Skeletal muscle tissue (tissue), 4 donors: ENCODE data around the gene RSRC1. TPM values are rescaled to one million over a fixed set of nuclear protein-coding genes. Genes with fewer than 3 reads are reported as not detected.

Experiments
- H3K27ac ChIP-seq: one replicate; pipeline ENCODE4 v1.7.0; 2013; ENCODE audit warnings: mild to moderate bottlenecking, low read depth, low read length, inconsistent platforms
- H3K27me3 ChIP-seq, 3 donors: one replicate each; pipeline ENCODE4 v1.7.0; 2013; ENCODE audit warnings: low read length in 3 of 3; ENCODE audit not compliant: control insufficient read depth in 3 of 3, insufficient read depth in 3 of 3
- H3K36me3 ChIP-seq, 3 donors: one replicate each; pipeline ENCODE4 v1.7.0; 2013; ENCODE audit warnings: low read length in 3 of 3; ENCODE audit not compliant: control insufficient read depth in 3 of 3, insufficient read depth in 3 of 3
- H3K4me1 ChIP-seq, 3 donors: one replicate each; pipeline ENCODE4 v1.7.0; 2013; ENCODE audit warnings: low read length in 3 of 3, mild to moderate bottlenecking in 3 of 3; ENCODE audit not compliant: control insufficient read depth in 3 of 3, insufficient read depth in 3 of 3
- H3K4me3 ChIP-seq, 3 donors: one replicate each; pipeline ENCODE4 v1.7.0; 2013; ENCODE audit warnings: low read length in 3 of 3
- H3K9ac ChIP-seq, 3 donors: one replicate each; pipeline ENCODE4 v1.7.0; 2013; ENCODE audit warnings: low read length in 3 of 3, mild to moderate bottlenecking in 3 of 3, moderate library complexity in 2 of 3, low read depth in 1 of 3
- H3K9me3 ChIP-seq, 3 donors: one replicate each; pipeline ENCODE4 v1.7.0; 2013; ENCODE audit warnings: low read length in 3 of 3; ENCODE audit not compliant: control insufficient read depth in 3 of 3
- total RNA-seq: library from RNA; depleted of rRNA; stranded (reverse); fragments of >200 nt; gene quantifications from one replicate; pipeline ENCODE4 v1.2.3, GENCODE V29; 2014
- donor health status: Osteomylitis.

The RSRC1 gene
- total RNA-seq, 1 donor from 2014 or later = 33.4 TPM

GRCh38 chr3:158160958-158161357 is 51.1 kb downstream of the RSRC1 start:
- no peaks in the 10 kb centered on the region for H3K4me1 ChIP-seq
- H3K27me3 ChIP-seq = no peaks in the 10 kb centered on the region
- no peak overlapping the region for H3K27ac ChIP-seq
- H3K4me3 ChIP-seq = no peak overlapping the region
- no peaks in the 10 kb centered on the region for H3K9me3 ChIP-seq
- no peak overlapping the region for H3K9ac ChIP-seq
- no peaks in the 10 kb centered on the region for H3K36me3 ChIP-seq

DNA sequence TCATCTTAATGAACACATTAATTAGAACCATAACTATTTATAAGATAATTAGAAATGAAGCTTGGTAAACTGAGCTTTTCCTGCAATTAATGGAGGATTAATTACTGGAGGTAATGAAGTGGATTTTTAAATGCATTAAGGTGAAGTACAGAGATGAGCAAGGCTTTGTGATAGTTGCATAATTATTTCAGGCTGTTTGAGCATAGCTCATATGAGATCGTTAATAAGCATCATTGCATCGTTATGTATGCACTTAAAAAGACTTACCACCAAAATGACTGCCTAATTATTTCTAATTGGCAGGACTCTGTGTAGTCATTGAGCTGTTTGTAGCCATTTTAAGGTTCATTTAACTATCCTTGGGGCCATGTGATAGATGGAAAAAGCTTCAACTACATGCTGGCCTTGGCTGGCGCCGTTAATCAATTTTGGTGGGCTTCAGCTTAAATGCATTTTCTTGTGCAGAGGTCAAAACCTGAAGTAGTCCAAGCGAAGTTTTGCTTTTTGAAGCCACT is 55.3 kb downstream of the RSRC1 start:
- no peaks in the 10 kb centered on the region for H3K27me3 ChIP-seq
- H3K27ac ChIP-seq = no peak overlapping the region
- H3K9ac ChIP-seq = no peak overlapping the region
- H3K4me1 ChIP-seq = no peaks in the 10 kb centered on the region
- no peak overlapping the region for H3K4me3 ChIP-seq
- no peaks in the 10 kb centered on the region for H3K36me3 ChIP-seq
- no peaks in the 10 kb centered on the region for H3K9me3 ChIP-seq

- Histone ChIP-seq H3K27ac (no peak overlapping the region), H3K9me3 (no peaks in the 10 kb centered on the region), H3K27me3 (no peaks in the 10 kb centered on the region), H3K9ac (no peak overlapping the region), H3K4me3 (no peak overlapping the region), H3K4me1 (no peaks in the 10 kb centered on the region), H3K36me3 (no peaks in the 10 kb centered on the region)
Observed at GRCh38 chr3:158165730-158166129, 55.8 kb downstream of the RSRC1 start.

DNA sequence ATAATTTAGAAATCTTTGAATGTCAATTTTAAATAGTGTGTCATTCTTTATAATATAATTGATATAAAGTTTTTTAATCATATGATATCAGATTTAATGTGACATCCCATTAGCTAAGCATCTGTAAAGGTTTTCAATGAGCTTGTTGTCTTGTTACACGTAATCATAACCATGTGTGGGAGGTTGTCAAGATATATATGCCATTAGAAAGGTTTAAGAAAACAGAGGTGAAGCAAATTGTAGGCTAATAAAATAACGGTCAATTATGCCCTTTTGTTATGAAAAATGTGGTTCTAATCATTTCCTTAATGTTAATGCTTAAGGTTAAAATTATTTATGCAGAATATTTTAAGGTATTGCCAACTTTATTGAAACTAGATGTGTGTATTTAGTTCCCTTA is 56.3 kb downstream of the RSRC1 start:
- Histone ChIP-seq H3K27ac (no peak overlapping the region), H3K9ac (no peak overlapping the region), H3K4me1 (no peaks in the 10 kb centered on the region), H3K4me3 (no peak overlapping the region), H3K9me3 (no peaks in the 10 kb centered on the region), H3K27me3 (no peaks in the 10 kb centered on the region), H3K36me3 (no peaks in the 10 kb centered on the region)

DNA sequence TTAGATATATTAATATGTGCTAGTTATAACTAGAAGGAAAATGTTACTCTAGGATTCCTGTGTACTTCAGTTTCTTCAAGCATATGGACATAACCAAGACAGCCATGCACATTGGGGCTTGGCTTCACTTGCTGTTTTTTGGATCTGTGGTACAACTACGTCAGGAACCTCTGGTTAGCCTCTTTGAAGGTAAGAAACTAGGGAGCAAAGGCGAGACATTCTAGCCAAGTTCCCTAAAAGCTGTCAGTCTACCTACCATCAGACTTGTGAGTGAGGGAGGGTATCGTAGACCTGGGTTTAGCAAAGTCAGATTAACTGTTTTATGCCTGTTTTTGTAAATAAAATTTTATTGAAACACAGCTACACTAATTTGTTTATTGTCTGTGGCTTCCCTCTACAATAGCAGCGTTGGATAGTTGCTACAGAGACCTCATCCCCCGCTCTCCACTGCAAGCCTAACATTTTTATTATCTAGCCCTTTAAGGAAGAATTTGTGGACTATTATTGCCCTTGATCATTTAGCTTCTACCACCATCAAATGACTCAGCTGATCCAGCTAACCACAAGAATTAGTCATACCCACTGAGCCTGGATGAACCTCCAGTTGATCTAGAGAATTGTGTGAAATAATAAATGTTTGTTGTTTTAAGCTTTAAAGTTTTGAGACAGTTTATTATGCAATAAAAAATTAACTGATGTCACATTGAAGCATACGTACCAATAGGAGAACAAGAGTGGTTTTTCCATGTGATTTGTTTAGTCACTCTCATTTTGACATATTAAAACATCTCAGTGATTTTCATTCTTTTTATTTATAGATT is 58.1 kb downstream of the RSRC1 start:
- Histone ChIP-seq H3K27me3 (no peaks in the 10 kb centered on the region), H3K27ac (no peak overlapping the region), H3K36me3 (no peaks in the 10 kb centered on the region), H3K9me3 (no peaks in the 10 kb centered on the region), H3K4me3 (no peak overlapping the region), H3K4me1 (no peaks in the 10 kb centered on the region), H3K9ac (no peak overlapping the region)

GRCh38 chr3:158169091-158169491 is 59.2 kb downstream of the RSRC1 start:
- H3K4me3 ChIP-seq = no peak overlapping the region
- no peaks in the 10 kb centered on the region for H3K36me3 ChIP-seq
- no peak overlapping the region for H3K9ac ChIP-seq
- no peak overlapping the region for H3K27ac ChIP-seq
- no peaks in the 10 kb centered on the region for H3K4me1 ChIP-seq
- H3K27me3 ChIP-seq = no peaks in the 10 kb centered on the region
- no peaks in the 10 kb centered on the region for H3K9me3 ChIP-seq

GRCh38 chr3:158181096-158181495 is 71.2 kb downstream of the RSRC1 start:
- no peak overlapping the region for H3K4me3 ChIP-seq
- H3K4me1 ChIP-seq = no peaks in the 10 kb centered on the region
- H3K27ac ChIP-seq = no peak overlapping the region
- H3K9ac ChIP-seq = no peak overlapping the region
- no peaks in the 10 kb centered on the region for H3K27me3 ChIP-seq
- H3K36me3 ChIP-seq = no peaks in the 10 kb centered on the region
- H3K9me3 ChIP-seq = no peaks in the 10 kb centered on the region

- no peak overlapping the region for H3K4me3 ChIP-seq
- H3K36me3 ChIP-seq = no peaks in the 10 kb centered on the region
- no peak overlapping the region for H3K27ac ChIP-seq
- no peaks in the 10 kb centered on the region for H3K27me3 ChIP-seq
- H3K4me1 ChIP-seq = no peaks in the 10 kb centered on the region
- no peaks in the 10 kb centered on the region for H3K9me3 ChIP-seq
- H3K9ac ChIP-seq = no peak overlapping the region
Observed at GRCh38 chr3:158185711-158186110, 75.8 kb downstream of the RSRC1 start.

- Histone ChIP-seq H3K9ac (no peak overlapping the region), H3K27ac (no peak overlapping the region), H3K9me3 (peaks cover 0 to 5% (median 0%) of the 10 kb centered on the region in 3 donors), H3K4me3 (no peak overlapping the region), H3K27me3 (no peaks in the 10 kb centered on the region), H3K36me3 (no peaks in the 10 kb centered on the region), H3K4me1 (no peaks in the 10 kb centered on the region)
Observed at GRCh38 chr3:158200955-158201354, 91.1 kb downstream of the RSRC1 start.

DNA sequence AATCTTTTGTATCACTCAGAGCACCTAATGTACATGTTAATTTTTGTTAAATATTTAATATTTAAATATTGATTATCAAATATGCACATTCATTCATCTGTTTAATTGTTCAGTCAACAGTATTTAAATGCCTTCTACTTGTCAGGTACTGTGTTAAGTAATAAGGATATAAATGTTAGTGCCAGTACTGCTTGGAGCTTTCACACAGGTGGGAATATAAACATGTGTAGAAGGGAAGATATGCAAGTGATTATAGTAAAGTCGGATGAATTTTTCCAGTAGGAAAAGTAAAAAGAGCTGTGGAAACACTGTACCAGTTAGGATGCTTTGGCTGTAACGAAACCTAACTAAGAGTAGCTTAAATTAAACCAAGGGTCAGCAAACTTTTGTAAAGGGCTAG is 95.4 kb downstream of the RSRC1 start:
- H3K27ac ChIP-seq = no peak overlapping the region
- H3K4me1 ChIP-seq = no peaks in the 10 kb centered on the region
- H3K9ac ChIP-seq = no peak overlapping the region
- H3K4me3 ChIP-seq = no peak overlapping the region
- H3K27me3 ChIP-seq = no peaks in the 10 kb centered on the region
- H3K36me3 ChIP-seq = no peaks in the 10 kb centered on the region
- peaks cover 0 to 3% (median 0%) of the 10 kb centered on the region in 3 donors for H3K9me3 ChIP-seq
